HEK293 (cell line): ENCODE results near the gene TM2D3.

Source experiments
- CTCF ChIA-PET: fragments of 350-600 bp; formaldehyde crosslinking; extraction: SDS; loops from one replicate; lab custom pipeline; 2021; ENCODE audit warnings: antibody characterized with exemption; lab: Yijun Ruan, JAX
- POLR2A ChIA-PET: fragments of 300-600 bp; formaldehyde crosslinking; extraction: SDS; loops from one replicate; lab custom pipeline; 2020; ENCODE audit warnings: antibody characterized with exemption, inconsistent platforms; lab: Yijun Ruan, JAX
- H3K27ac ChIP-seq: fragments of 200-500 bp; sonication (Bioruptor generic); 2 replicates; pipeline ENCODE4 v1.5.1; 2014; ENCODE audit warnings: low read depth, low read length, control low read depth, inconsistent platforms; ENCODE audit errors: extremely low read depth
- H3K36me3 ChIP-seq, 2 experiments: fragments of 200-500 bp in 1 of 2; sonication (Bioruptor generic) in 1 of 2; 1 replicate in 1 of 2; 2 replicates in 1 of 2; pipeline ENCODE4 v1.5.1; 2014 to 2017; ENCODE audit warnings: inconsistent platforms in 2 of 2, low read length in 2 of 2; ENCODE audit not compliant: control insufficient read depth in 2 of 2, insufficient read depth in 1 of 2
- H3K4me1 ChIP-seq: fragments of 200-500 bp; sonication (Bioruptor generic); 2 replicates; pipeline ENCODE4 v1.5.1; 2014; ENCODE audit warnings: mild to moderate bottlenecking, low read length, inconsistent platforms; ENCODE audit not compliant: control insufficient read depth, insufficient read depth
- H3K4me3 ChIP-seq: 2 replicates; pipeline ENCODE4 v1.5.1; 2011; ENCODE audit warnings: low read depth, mild to moderate bottlenecking, control low read depth, low read length, moderate library complexity
- H3K9me3 ChIP-seq: fragments of 200-500 bp; sonication (Bioruptor generic); 2 replicates; pipeline ENCODE4 v1.5.1; 2014; ENCODE audit warnings: low read depth, low read length, inconsistent platforms; ENCODE audit not compliant: control insufficient read depth, insufficient read depth
- GFI1B ChIP-seq: fragments of 450-650 bp; formaldehyde crosslinking; IDR thresholded peaks from 2 replicates; pipeline ENCODE4 v1.5.1; 2016; ENCODE audit warnings: missing biosample characterization, missing genetic modification characterization
- GLIS1 ChIP-seq: fragments of 450-650 bp; formaldehyde crosslinking; IDR thresholded peaks from 2 replicates; pipeline ENCODE4 v1.5.1; 2016; ENCODE audit warnings: missing biosample characterization, missing genetic modification characterization
- GLIS2 ChIP-seq: fragments of 450-650 bp; formaldehyde crosslinking; IDR thresholded peaks from 2 replicates; pipeline ENCODE4 v1.5.1; 2016; ENCODE audit warnings: missing biosample characterization, missing genetic modification characterization
- RBAK ChIP-seq: fragments of 450-650 bp; formaldehyde crosslinking; IDR thresholded peaks from 2 replicates; pipeline ENCODE4 v1.5.1; 2016; ENCODE audit warnings: missing biosample characterization, missing genetic modification characterization
- SETDB1 ChIP-seq: IDR thresholded peaks from one replicate; pipeline ENCODE4 v1.6.1; 2017; ENCODE audit warnings: mild to moderate bottlenecking, low read length, moderate library complexity, mixed read lengths; ENCODE audit not compliant: insufficient read length
- ZBTB17 ChIP-seq: fragments of 450-650 bp; formaldehyde crosslinking; IDR thresholded peaks from 2 replicates; pipeline ENCODE4 v1.5.1; 2016; ENCODE audit warnings: missing biosample characterization, missing genetic modification characterization
- ZBTB8A ChIP-seq: fragments of 450-650 bp; formaldehyde crosslinking; IDR thresholded peaks from 2 replicates; pipeline ENCODE4 v1.5.1; 2016; ENCODE audit warnings: missing biosample characterization, missing genetic modification characterization
- ZFP37 ChIP-seq: fragments of 450-650 bp; formaldehyde crosslinking; IDR thresholded peaks from 2 replicates; pipeline ENCODE4 v1.5.1; 2016; ENCODE audit warnings: missing biosample characterization, missing genetic modification characterization
- ZIC2 ChIP-seq: fragments of 450-650 bp; formaldehyde crosslinking; IDR thresholded peaks from 2 replicates; pipeline ENCODE4 v1.5.1; 2016; ENCODE audit warnings: missing biosample characterization, missing genetic modification characterization
- ZNF132 ChIP-seq: fragments of 450-650 bp; formaldehyde crosslinking; IDR thresholded peaks from 2 replicates; pipeline ENCODE4 v1.5.1; 2017; ENCODE audit warnings: missing biosample characterization, missing genetic modification characterization, borderline replicate concordance
- ZNF302 ChIP-seq: fragments of 450-650 bp; formaldehyde crosslinking; IDR thresholded peaks from 2 replicates; pipeline ENCODE4 v1.5.1; 2016; ENCODE audit warnings: missing biosample characterization, missing genetic modification characterization, low read depth
- ZNF335 ChIP-seq: fragments of 450-650 bp; formaldehyde crosslinking; conservative IDR thresholded peaks from 2 replicates; pipeline ENCODE4 v1.5.1; 2016; ENCODE audit warnings: missing biosample characterization, missing genetic modification characterization
- ZNF341 ChIP-seq: fragments of 450-650 bp; formaldehyde crosslinking; IDR thresholded peaks from 2 replicates; pipeline ENCODE4; 2016; ENCODE audit warnings: low read depth, missing biosample characterization, missing genetic modification characterization
- ZNF600 ChIP-seq: fragments of 450-650 bp; formaldehyde crosslinking; IDR thresholded peaks from 2 replicates; pipeline ENCODE4 v1.5.1; 2016; ENCODE audit warnings: missing biosample characterization, missing genetic modification characterization
- ZNF629 ChIP-seq: fragments of 450-650 bp; formaldehyde crosslinking; IDR thresholded peaks from 2 replicates; pipeline ENCODE4 v1.5.1; 2017; ENCODE audit warnings: missing biosample characterization, missing genetic modification characterization
- TF ChIP-seq, protein P1 (sequence below): fragments of 450-650 bp; formaldehyde crosslinking; IDR thresholded peaks from 2 replicates; pipeline ENCODE4 v1.5.1; 2016; ENCODE audit warnings: missing biosample characterization, missing genetic modification characterization
- TF ChIP-seq, protein P2 (sequence below): fragments of 450-650 bp; formaldehyde crosslinking; IDR thresholded peaks from 2 replicates; pipeline ENCODE4 v1.5.1; 2016; ENCODE audit warnings: missing biosample characterization, missing genetic modification characterization, low read depth

TM2D3 gene

DNA sequence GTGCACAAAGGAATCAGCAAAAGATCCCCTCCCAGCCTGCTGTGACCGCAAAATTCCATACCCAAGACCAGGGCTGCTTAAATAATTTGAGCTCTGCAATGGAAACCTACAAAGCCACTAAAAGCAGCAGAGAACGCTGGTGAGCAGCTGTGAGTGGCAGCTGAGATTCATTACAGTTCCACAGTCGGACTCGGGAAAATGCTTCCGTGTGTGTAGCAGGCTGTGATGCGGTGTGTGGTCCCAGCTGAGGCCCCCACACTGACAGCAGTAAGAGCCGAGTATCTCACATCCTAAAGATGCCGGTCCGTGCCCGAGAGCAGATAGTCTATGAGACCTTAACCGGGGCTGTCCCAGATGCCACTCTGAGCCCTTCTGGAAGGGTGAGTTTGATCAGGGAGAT is 37.4 kb downstream of the TM2D3 start:
- ChIA-PET CTCF (interaction anchor here (0.6 to 2.5 kb wide), 3 partner anchors 26 to 314 kb away, joined by 3 to 13 read pairs (median 4); no protein-coding TSS in a partner anchor), POLR2A (interaction anchor here (1.1 kb wide), 1 partner anchor 109 kb away, joined by 3 read pairs; the partner anchor contains the start of gene TARS3)
- Histone ChIP-seq H3K4me1 (peaks cover 22% of the 10 kb centered on the region), H3K27ac (no peak overlapping the region), H3K36me3 (peaks cover 0 to 3% of the 10 kb centered on the region in 2 experiments; a peak in 1 of 3 replicates), H3K9me3 (no peaks in the 10 kb centered on the region), H3K4me3 (no peak overlapping the region)
- TF ChIP-seq ZNF302 (tag by site-specific recombination): no peak

DNA sequence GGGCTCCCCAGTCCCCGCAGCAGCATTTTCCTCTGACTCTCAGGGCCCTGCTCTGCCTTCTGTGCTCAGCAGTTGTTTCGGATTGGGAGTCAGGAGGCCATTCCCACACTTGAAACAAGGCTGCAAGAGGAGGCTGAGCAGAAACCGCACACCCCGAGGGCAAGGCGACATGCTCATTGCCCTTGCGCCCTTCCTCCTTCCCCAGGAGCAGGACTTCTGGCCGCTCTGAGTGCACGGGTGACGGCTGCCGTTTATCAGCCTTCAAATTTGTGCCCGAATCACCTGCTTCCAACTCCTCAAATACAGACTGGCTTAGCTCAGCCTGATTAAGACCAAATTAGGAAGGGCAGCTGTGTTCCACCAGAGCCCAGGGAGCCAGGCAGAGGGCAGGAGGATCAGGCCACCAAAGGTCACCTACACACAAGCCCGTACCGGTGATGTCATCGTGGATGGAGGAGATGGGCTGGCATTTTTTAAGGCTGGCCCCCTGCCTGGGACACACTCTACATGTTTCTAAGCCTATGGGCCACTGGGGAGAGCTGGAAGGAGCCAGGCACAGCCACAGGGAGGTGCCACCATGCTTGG is 38.1 kb downstream of the TM2D3 start:
- Histone ChIP-seq H3K4me1 (peaks cover 22% of the 10 kb centered on the region), H3K36me3 (peaks cover 0 to 6% of the 10 kb centered on the region in 2 experiments; a peak in 1 of 3 replicates), H3K4me3 (no peak overlapping the region), H3K9me3 (no peaks in the 10 kb centered on the region), H3K27ac (peak overlapping the region; percentile 11; the same call in 1 of the 2 replicates)
- TF ChIP-seq ZNF600 (0 out of 2 replicates have a peak, but pooled peaks have one; percentile 1), GFI1B (tag by site-specific recombination) (no peak), ZBTB17 (tag by site-specific recombination) (no peak), ZNF341 (tag by site-specific recombination) (peak; percentile 92), GLIS1 (0 out of 2 replicates have a peak, but pooled peaks have one; percentile 20), ZFP37 (tag by site-specific recombination) (no peak), ZBTB8A (peak; percentile 25; the same call in 1 of the 2 replicates), GLIS2 (0 out of 2 replicates have a peak, but pooled peaks have one; percentile 8), RBAK (no peak), SETDB1 (no peak), ZNF335 (tag by site-specific recombination) (0 out of 2 replicates have a peak, but pooled peaks have one; percentile 13), ZNF132 (tag by site-specific recombination) (no peak), ZIC2 (tag by site-specific recombination) (peak; percentile 59), ZNF629 (tag by site-specific recombination) (no peak)
- TF ChIP-seq, protein P1, sequence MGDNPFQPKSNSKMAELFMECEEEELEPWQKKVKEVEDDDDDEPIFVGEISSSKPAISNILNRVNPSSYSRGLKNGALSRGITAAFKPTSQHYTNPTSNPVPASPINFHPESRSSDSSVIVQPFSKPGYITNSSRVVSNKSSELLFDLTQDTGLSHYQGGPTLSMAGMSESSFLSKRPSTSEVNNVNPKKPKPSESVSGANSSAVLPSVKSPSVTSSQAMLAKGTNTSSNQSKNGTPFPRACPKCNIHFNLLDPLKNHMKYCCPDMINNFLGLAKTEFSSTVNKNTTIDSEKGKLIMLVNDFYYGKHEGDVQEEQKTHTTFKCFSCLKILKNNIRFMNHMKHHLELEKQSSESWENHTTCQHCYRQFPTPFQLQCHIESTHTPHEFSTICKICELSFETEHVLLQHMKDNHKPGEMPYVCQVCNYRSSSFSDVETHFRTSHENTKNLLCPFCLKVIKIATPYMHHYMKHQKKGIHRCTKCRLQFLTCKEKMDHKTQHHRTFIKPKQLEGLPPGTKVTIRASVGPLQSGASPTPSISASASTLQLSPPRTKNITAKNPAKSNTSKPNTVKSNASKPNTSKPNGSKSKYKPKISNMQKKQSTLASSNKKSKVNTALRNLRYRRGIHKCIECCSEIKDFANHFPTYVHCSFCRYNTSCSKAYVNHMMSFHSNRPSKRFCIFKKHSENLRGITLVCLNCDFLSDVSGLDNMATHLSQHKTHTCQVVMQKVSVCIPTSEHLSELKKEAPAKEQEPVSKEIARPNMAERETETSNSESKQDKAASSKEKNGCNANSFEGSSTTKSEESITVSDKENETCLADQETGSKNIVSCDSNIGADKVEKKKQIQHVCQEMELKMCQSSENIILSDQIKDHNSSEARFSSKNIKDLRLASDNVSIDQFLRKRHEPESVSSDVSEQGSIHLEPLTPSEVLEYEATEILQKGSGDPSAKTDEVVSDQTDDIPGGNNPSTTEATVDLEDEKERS: no peak
- TF ChIP-seq, protein P2, sequence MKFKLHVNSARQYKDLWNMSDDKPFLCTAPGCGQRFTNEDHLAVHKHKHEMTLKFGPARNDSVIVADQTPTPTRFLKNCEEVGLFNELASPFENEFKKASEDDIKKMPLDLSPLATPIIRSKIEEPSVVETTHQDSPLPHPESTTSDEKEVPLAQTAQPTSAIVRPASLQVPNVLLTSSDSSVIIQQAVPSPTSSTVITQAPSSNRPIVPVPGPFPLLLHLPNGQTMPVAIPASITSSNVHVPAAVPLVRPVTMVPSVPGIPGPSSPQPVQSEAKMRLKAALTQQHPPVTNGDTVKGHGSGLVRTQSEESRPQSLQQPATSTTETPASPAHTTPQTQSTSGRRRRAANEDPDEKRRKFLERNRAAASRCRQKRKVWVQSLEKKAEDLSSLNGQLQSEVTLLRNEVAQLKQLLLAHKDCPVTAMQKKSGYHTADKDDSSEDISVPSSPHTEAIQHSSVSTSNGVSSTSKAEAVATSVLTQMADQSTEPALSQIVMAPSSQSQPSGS: peak; percentile 86
- CTCF ChIA-PET: interaction anchor here (0.6 to 2.5 kb wide), 3 partner anchors 27 to 314 kb away, joined by 3 to 13 read pairs (median 4); no protein-coding TSS in a partner anchor
- POLR2A ChIA-PET: interaction anchor here (1.1 kb wide), 1 partner anchor 110 kb away, joined by 3 read pairs; the partner anchor contains the start of gene TARS3
